Activated CD4-positive, alpha-beta T cell treated with anti-CD3 and anti-CD28 coated beads, Interleukin-10, Interleukin-2, amounts not matched to agents 100 ng/mL and 50 ng/mL, durations not matched to agents 16 hours and 8 hours (primary cell): ENCODE measurements around the gene CHRNB4.

Source experiments
- DNase-seq: peaks from one replicate; pipeline ENCODE4 v3.0.0-alpha.2; 2020

Gene CHRNB4

DNA sequence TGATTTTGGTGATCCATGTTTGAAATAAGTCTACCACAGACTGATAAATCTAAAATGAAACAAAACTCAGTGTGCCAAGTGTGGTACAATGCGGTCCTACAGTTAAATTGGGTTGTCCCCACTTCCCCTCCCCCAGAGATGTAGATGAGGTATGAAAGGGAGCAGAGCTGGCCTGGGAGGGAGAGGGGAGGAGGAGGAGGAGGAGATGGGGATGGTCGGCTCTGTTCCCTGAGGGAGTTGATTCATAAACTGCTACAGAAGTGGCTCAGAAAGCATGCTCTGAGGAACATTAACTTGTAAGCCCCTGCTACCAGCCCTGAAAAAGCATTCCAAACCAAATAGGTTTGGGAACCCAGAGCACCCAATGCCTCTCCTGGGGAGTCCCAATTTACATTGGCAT lies 28.0 kb upstream of the CHRNB4 start:
- no peak for DNase-seq

DNA sequence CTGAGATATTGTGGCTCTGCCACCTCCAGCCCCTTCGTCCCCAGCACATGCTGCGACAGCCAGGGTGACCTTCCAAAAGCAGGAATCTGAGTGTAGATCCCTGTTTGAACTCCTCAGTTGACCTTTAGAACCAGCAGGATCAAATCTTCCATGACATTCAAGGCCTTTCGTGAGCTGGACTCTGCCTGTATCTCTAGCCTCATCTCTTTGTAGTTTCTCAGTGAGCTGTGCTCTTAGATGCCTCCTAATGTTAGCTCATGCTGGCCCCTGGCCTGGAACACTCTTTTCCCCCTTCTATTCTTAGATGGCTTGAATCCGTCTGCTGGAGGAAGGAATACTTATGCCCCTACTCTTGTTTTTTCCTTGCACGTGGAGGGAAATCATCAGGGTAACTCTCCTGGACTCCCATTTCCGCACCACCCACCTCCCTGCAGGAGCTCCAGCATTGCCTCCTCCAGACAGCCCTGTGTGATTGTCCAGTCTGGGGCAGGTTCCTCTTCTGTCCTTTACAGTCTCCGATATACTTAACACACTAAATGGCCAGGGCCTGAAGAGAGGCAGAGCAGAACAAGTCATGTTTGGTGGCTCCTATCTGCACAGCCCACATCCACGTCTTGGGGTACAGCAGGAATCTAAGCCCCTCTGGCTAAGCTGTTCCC lies 26.7 kb upstream of the CHRNB4 start:
- no peak for DNase-seq

DNA sequence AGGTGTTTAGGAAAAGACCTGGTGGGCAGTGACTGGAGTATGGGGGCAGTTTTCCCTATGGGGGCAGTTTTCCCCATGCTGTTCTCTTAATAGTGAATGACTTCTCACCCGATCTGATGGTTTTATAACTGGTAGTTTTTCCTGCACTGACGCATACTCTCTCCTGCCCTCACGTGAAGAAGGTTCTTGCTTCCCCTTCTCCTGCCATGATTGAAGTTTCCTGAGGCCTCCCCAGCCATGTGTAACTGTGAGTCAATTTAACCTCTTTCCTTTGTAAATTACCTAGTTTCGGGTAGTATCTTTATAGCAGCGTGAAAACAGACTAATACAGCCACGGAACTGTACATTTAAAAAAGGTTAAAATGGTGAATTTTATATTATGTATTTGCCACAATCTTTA lies 25.0 kb upstream of the CHRNB4 start:
- DNase-seq: no peak

- DNase-seq: no peak
Observed at GRCh38 chr15:78663703-78664102, 22.7 kb upstream of the CHRNB4 start.

GRCh38 chr15:78662028-78662427 lies 21.0 kb upstream of the CHRNB4 start:
- no peak for DNase-seq

- no peak for DNase-seq
Observed at GRCh38 chr15:78661001-78661400, 20.0 kb upstream of the CHRNB4 start.

DNA sequence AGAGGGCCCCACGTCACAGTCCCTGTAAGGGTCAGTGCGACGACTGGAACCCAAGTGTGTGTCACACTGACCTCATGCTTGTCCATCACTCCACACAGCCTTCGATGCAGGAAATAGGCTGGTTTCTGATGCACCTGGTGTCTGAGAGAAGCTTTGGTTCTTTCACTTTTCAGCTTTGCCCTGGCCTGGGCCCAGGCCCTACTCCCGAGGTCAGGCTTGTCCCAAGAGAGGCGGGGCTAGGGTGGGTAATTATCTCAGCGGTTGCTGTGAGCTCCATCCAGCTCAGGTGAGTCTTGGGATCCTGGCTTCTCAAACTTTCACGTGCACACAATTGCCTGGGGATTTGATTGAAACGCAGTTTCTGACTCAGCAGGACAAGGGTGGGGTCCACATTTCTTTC lies 19.6 kb upstream of the CHRNB4 start:
- no peak for DNase-seq

GRCh38 chr15:78658823-78659222 lies 17.8 kb upstream of the CHRNB4 start:
- DNase-seq: no peak

DNA sequence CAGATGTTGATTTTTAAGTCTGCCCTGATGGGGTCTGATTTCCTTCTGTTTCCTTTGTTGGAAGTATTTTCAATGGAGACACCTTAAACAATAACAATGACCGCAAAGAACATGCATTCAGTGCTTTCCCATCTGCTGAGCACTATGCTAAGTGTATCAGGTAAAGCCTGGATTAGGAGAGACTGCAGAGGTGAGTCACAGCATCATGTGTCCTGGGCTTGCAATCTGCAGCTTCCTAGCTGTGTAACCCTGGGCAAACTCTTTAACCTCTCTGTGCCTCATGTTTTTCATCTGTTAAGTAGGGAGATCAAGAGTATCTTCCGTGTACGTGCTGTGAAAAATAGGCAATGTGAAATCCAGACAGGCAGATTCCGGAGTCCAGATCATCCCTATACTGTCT lies 13.3 kb upstream of the CHRNB4 start:
- no peak for DNase-seq

GRCh38 chr15:78651930-78652615 lies 11.1 kb upstream of the CHRNB4 start:
- no peak for DNase-seq

- no peak for DNase-seq
Observed at GRCh38 chr15:78651007-78651406, 10.0 kb upstream of the CHRNB4 start.

GRCh38 chr15:78650022-78650421 lies 9.0 kb upstream of the CHRNB4 start:
- no peak for DNase-seq

GRCh38 chr15:78645009-78645408 lies 4.0 kb upstream of the CHRNB4 start:
- DNase-seq: no peak

- DNase-seq: no peak
Observed at GRCh38 chr15:78642331-78642730, 1.3 kb upstream of the CHRNB4 start.

DNA sequence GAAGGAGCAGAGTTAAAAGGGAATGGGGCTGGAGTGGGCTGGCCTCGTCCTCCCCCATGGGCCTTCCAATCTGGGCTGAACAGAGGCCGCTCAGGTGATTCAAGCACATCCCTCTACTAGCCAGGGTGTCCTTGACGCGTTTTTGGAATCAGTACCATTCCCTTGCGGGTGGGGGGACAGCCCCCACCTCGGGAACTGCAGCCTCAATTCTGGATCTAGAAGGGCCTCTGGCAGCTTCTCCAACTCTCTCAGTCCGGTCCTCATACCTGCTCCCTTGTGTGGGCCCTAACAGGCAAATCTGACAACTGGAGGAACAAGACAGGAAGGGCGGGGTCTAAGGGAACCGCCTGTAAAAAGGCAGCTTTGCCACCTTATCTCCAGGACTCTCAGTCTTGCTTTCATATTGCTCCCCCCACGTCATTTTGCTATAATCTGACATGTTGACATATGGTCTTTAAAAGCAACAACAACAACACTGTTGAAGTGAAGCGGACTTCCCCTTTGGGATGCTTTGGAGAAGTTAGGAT lies 802 bp upstream of the CHRNB4 start:
- no peak for DNase-seq

GRCh38 chr15:78640527-78641101 lies 396 bp downstream of the CHRNB4 start:
- DNase-seq: no peak

DNA sequence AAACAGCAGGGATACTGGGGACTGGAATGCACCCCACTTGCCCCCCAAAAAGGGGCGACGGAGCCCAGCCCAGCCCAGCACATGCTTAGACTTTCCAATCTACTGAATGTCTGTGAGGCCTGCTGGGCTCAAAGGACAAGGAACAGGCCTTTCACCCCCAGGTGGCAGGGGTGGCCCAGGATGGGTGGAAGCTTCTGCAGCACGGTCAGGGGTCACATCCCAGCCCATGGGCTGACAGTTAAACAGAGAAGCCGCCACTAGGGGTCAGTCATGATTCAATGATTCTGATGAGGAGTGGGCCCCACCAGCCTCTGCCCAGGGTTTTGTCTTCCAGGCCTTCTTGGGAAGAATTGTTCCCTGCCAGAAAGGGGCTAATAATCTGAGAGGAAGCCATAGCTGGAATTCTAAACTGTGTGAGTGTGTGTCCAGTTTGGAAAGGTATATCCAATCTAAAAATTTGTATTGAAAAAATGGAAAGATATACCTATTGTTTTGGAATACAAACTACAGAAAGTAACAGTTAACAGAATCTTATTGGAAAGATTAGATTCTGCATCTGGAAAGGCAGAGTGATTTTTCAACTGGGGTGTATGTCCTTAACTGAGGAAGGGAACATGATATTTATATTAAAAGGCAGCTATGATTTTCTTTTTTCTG lies 2.2 kb downstream of the CHRNB4 start:
- DNase-seq: peak; percentile 56

- no peak for DNase-seq
Observed at GRCh38 chr15:78637776-78638435, 3.1 kb downstream of the CHRNB4 start.

DNA sequence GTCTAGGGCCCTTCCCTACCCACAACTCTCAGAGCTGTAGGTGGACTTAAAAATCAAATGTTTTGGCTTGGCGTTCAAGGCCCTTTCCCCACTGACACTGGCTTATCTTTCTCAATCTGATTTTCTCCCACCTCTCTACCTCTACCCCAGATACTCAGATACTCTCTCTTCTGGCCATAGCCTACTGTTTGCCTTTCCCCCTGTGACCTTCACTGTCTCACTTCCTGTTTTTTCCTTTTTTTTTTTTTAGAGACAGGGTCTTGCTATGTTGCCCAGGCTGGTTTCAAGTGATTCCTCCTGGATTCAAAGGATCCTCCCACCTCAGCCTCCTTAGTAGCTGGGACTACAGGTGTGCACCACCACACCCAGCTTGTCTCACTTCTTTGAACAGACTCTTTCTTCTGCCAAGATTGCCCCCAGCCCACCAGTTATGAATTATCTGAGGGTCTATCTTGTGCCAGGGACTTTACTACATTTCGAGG lies 4.6 kb downstream of the CHRNB4 start:
- no peak for DNase-seq

- no peak for DNase-seq
Observed at GRCh38 chr15:78635346-78635745, 5.7 kb downstream of the CHRNB4 start.

GRCh38 chr15:78634210-78635145 lies 6.5 kb downstream of the CHRNB4 start:
- no peak for DNase-seq

DNA sequence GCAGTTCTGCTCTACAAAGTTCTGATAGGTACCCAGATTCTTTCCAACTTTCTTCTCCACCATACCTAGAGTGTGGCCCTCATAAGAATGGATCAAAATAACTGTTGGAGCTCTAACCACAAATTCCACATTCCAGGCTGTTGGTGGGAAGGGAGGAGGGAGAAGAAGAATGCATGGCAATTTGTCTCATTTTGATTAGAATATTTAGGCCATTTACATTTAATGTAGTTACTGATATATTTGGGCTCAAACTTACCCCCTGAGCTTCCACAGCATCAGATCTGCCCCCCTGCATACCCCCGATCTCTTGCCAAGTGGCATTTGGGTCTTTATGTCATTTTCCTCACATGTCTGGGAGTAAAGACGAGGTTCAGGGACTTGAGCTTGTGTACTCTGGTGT lies 7.7 kb downstream of the CHRNB4 start:
- no peak for DNase-seq
